Activated CD4-positive, alpha-beta T cell treated with anti-CD3 and anti-CD28 coated beads, Interleukin-2, amount 50 U/mL, for 24 hours (primary cell): ENCODE data around the gene PCNX3.
A peak's percentile ranks its signal among the peaks of the same experiment; 100 is the strongest.
"Not testable (repeated sequence)": the region's sequence is repeated elsewhere in the genome, so short reads cannot be mapped to it uniquely, and the experiment has no call there.

ENCODE experiments used
- DNase-seq, 2 donors: peaks; one replicate each; pipeline ENCODE4 v3.0.0-alpha.2; 2020; ENCODE audit warnings: low read depth in 1 of 2, low spot score in 1 of 2

The PCNX3 gene

DNA sequence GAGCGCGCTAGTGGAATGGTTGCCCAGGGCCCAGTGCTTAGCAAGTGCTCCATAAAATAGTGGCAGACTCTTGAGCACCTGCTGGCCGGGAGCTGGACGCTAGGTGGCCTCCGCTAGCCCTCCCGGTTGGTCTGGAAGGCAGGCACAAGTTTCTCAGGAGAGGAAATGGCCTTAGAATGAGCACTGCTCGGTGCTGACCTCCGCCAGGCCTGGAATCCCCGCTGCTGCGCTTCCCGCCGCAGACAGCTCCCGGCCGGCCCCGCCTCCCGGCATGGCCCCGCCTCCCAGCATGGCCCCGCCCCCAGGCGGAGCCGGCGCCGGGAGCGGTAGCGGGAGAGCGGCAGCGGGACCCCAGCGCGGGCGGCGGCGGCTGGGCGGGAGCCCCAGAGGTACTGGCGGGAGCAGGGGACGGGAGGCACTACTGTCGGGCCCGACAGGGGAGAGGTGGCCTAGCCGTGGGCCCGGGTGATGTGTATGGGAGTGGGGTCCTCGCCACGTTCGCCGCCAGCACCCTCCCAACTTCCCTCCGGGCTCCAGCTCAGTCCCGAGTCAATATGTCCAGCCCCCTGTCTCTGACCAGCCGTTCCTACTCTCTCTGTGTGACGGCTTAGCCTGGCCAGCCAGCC, 22.3 kb downstream of the PCNX3 start, which contains the start of gene SIPA1:
Gene SIPA1 (plus strand): TSS at position 308 of the 626 bp plus-strand sequence. CDS start 2,821 bp downstream, outside the sequence.
- peak; percentile 57 to 59 for DNase-seq

DNA sequence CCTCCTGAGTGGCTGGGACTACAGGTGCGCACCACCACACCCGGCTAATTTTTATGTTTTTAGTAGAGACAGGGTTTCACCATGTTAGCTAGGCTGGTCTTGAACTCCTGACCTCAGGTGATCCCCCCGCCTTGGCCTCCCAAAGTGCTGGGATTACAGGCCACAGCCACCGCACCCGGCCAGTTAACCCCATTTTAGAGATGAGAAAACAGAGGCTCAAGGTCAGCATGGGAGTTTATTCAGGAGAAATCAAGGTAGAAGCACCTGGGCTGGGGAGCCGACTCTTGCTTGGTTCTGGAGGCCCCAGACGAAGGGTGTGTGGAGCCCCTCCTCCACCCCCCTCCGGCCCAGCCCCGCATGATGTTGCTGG, 23.6 kb downstream of the PCNX3 start:
- DNase-seq, result not testable (repeated sequence)

- peak in 1 of 2 donors; percentile 22 for DNase-seq
Observed at GRCh38 chr11:65639623-65640482, 24.3 kb downstream of the PCNX3 start.

- DNase-seq, result peak in 1 of 2 donors; percentile 27
Observed at GRCh38 chr11:65640483-65641296, 25.1 kb downstream of the PCNX3 start.

- no peak for DNase-seq
Observed at GRCh38 chr11:65641297-65642013, 25.9 kb downstream of the PCNX3 start.

GRCh38 chr11:65642014-65642671, 26.6 kb downstream of the PCNX3 start:
- no peak for DNase-seq

DNA sequence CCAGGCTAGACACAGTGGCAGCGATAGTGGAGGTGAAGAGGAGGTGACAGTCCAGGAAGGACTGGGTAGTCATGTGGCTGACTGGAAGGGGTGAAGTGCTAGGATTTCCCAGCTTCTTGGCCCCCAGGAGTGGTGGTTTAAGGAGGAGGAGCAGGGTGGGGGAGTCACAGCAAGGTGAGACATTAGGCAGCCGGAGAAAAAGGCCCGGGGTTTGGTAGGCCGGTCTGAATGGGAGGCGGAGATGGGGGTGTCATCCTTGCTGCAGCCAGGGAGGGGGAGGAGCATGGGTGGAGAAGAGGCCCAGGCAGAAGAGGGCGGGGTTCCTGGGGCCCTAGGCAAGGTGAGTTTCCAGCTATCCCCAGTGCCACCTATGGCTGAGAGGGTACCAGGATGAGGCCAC, 28.4 kb downstream of the PCNX3 start:
- no peak for DNase-seq

- DNase-seq, result no peak
Observed at GRCh38 chr11:65644837-65645236, 29.3 kb downstream of the PCNX3 start.

DNA sequence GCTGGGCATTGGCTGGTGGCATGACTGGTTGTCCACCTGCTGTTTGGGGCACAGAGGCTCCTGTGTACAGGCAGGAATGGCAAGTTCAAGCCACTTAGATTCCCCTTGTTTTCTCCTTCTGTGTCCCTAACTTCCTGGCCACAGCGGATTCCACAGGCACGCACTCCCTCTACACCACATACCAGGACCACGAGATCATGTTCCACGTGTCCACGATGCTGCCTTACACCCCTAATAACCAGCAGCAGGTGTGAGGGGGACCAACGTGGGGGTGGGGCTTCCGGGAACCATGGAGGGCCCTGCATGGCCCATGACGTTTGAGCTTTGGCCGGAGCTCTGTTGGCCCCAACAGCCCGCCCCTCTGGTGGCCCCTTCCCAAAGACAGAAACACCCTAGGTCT, 30.1 kb downstream of the PCNX3 start:
- no peak for DNase-seq

DNA sequence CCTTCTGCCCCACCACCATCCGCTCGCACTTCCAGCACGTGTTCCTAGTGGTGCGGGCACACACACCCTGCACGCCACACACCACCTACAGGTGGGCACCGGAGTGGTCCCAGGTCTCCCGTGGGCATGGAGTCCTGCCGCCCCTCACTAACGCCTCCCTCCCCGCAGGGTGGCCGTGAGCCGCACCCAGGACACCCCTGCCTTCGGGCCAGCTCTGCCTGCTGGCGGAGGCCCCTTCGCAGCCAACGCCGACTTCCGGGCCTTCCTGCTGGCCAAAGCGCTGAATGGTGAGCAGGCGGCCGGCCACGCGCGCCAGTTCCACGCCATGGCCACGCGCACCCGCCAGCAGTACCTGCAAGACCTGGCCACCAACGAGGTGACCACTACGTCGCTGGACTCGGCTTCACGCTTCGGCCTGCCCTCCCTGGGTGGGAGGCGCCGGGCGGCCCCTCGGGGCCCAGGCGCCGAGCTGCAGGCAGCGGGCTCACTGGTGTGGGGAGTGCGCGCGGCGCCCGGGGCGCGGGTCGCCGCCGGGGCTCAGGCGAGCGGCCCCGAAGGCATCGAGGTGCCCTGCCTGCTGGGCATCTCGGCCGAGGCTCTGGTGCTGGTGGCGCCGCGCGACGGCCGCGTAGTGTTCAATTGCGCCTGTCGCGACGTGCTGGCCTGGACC, 30.8 kb downstream of the PCNX3 start:
- no peak for DNase-seq

- no peak for DNase-seq
Observed at GRCh38 chr11:65646958-65647701, 31.6 kb downstream of the PCNX3 start.

DNA sequence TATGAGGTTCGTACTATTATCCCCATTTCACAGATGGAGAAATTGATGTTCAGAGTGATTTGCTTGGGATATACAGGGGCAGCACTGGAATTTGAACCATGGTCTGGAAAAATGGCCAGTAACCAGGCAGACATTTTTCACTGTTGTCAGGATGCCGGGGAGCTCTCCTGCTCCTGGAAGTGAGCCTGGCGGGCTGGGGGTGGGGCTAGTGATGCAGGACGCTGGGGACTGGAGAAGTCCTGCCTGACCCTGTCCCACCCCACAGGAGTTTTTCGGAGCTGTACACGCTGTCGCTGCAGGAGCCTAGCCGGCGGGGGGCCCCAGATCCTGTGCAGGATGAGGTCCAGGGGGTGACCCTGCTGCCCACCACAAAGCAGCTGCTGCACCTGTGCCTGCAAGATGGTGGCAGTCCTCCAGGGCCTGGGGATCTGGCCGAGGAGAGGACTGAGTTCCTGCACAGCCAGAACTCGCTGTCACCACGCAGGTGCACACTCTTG, 33.5 kb downstream of the PCNX3 start:
- DNase-seq, result no peak

GRCh38 chr11:65649656-65650546, 34.3 kb downstream of the PCNX3 start:
- DNase-seq, result no peak

GRCh38 chr11:65650547-65651338, 35.2 kb downstream of the PCNX3 start:
- DNase-seq, result no peak

DNA sequence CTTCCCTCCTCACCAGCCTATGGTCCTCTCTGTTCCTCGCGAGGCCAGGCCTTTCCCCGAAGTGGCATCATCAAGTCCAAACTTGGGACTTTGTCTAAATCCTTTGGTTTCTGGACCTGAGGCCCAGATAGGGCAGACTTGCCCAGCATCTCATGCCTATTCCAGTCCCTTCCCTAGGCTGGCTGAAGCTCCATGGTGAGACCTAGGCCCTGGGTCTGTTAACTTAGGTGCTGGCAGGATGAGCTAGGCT, 35.7 kb downstream of the PCNX3 start:
- DNase-seq, result no peak

- DNase-seq, result no peak
Observed at GRCh38 chr11:65651589-65652510, 36.3 kb downstream of the PCNX3 start.
